ENCODE data around the gene IGFL1.
A peak's percentile ranks its signal among the peaks of the same experiment; 100 is the strongest.
"Not testable (repeated sequence)": the region's sequence is repeated elsewhere in the genome, so short reads cannot be mapped to it uniquely, and the experiment has no call there.

IGFL1 gene

DNA sequence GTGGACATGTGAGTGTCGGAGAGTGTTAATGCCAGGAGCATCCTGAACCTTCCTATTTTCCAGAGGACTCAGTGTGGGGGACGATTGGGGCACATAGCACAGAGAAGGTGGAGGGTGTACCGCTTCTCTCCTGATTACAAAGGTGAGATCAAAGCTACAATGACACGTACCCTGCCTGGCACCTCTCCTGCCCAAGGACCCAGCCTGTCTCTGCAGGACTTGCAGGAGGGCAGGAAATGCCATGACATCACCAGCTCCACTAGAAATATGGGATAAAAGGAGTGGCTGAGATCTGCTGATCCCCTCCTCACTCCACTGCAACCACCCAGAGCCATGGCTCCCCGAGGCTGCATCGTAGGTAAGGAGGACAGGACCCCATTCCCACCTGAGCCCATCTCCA, at the start of gene IGFL1:
IGFL1 (plus strand) TSS at position 301 of the 400 bp plus-strand sequence; CDS start at position 334, 33 bp downstream.
- DNase-seq, result no peak

DNA sequence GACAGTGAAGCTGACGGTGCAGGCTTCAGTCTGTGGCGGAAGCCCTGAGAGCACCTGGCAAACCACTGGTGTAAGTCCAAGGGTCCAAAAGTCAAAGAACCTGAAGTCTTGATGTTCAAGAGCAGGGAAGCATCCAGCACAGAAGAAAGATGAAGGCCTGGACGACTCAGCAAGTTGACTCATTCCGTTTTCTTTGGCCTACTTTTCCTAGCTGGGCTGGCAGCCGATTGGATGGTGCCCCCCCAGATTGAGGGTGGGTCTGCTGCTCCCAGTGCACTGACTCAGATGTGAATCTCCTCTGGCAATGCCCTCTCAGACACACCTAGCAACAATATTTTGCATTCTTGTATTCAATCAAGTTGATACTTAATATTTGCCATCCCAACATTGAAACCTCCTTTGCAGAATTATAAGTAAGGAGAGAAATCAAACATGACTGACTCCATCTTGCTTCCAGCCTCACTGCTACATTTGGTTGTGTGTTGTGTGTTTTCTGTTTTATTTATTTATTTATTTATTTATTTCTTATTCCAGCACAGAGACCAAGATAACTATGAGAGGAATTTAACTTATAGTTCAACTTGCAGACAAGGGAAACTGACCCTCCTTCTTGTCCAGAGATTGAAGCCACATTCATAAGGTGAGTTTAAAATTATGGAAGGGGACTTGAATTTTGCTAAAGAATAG, 48.7 kb upstream of the IGFL1 start:
- no peak for DNase-seq

GRCh38 chr19:46181388-46181779, 48.2 kb upstream of the IGFL1 start:
- peak; percentile 38 for DNase-seq

DNA sequence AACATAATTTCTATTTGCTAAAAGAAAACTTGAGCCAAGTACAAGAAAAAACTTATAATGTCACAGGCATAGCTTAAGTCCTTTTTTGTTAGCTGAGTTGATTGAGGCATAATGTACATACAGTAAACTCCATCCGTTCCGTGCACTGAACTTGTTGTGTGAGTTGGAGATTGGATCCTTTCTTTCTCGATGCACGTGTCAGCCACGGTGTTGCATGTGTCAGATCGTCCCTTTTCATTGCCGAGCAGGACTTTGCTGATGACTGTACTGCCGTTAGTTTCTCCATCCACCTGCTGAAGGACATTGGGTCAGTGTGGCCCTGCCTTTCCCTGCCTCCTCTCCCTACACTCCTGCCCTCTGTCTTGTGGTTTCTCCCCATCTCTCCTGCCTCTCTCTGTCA, 47.1 kb upstream of the IGFL1 start:
- no peak for DNase-seq

GRCh38 chr19:46184775-46185710, 44.5 kb upstream of the IGFL1 start:
- not testable (repeated sequence) for DNase-seq

- DNase-seq, result no peak
Measured at GRCh38 chr19:46186101-46186716, 43.3 kb upstream of the IGFL1 start.

DNA sequence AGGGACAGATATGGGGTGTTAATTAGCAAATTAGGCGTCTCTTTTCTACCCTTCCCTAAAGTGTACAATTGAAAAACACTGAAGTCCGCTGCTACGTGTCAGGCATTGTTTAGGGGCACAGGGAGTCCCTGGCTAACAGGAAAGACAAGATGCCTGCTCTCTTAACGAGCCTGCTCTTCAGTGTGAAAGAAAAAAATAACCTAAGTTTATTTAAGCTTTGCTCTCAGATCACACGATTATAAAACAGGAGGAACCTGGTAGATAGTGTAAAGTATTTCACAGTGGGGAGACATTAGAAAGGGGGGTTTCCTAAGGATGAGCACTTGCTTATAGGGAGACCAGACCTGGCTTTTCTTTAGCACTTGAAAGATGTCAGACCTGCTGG, 42.8 kb upstream of the IGFL1 start:
- DNase-seq, result no peak

DNA sequence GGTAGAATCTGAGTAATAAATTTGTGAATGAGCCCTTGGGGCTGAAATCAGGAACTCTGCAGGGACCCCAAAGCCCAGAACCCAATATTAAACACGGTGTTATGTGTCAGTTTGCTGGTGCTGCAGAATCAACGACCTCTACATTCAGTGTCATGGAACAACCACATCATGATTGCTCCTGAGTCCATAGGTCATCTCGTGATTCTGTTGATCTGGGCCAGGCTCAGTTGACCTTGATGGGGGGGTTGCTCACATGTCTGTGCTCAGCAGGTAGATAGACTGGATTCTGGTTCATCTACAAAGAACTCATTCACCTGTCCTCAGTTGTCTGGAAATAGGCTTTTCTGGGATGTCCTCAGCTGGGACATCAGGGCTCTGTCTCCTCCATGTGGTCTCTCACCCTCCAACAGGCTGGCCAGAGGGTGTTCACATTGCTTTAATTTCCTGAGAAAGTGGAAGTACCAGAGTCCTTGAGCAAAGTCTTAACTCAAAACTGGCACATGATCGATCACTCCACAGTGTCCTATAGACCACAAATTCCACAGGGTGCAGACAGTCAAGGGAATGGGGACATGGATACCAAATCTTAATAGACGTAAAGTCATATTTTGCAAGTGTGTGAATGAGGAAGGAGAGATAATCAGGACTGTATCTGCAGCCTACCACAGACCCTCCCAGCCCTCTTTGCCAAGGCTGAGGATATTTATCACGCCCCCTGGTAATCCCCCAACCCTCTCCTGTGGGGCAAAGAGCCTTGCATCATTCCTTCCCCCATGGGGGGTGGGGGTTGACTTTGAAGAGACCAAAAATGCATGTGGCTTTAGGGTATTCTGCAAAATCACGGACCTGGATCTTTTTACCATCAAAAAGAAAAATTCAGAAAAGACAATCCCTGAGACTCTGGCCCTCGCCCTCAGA, 39.3 kb upstream of the IGFL1 start:
- no peak for DNase-seq

- no peak for DNase-seq
Measured at GRCh38 chr19:46191356-46191755, 38.2 kb upstream of the IGFL1 start.

DNA sequence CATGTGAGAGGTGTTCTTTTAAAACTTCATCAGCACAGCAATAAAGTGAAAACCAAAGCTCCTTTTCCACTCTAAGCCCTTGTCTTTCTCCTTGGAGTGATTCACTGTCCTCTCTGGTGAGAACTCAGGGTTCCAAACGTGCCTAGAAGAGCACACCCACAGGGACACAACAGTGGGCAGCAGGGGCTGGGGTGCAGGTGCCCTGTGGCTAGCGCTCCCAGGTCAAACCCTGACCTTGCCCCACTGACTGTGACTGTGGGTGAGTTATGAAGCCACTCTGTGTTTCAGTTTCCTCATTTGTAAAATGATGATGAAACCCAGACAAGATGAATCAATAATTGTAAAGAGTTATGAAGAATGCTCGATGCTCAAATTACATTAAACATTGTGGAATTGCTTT, 37.6 kb upstream of the IGFL1 start:
- DNase-seq, result no peak

GRCh38 chr19:46192626-46192991, 36.9 kb upstream of the IGFL1 start:
- not testable (repeated sequence) for DNase-seq

DNA sequence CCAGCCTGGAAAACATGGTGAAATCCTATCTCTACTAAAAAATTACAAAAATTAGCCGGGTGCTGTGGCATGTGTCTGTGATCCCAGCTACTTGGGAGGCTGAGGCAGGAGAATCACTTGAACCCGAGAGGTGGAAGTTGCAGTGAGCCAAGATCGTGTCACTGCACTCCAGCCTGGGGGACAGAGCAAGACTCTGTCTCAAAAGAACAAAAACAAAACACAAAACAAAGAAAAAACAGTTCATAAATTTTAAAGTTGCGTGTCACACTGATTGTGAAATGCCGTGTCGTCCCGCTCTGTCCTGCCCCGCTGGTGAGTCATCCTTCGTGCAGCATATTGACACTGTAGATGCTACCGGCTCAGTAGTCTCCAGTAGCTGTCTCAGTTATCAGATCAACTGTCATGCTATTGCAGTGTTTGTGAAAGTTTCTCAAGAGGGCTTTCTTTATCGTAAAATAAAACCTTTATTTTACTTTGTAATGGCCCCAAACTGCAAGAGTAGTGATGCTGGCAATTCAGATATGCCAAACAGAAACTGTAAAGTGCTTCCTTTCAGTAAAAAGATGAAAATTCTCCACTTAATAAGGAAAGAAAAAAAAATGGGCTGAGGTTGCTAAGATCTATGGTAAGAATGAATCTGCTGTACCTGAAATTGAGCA, 36.4 kb upstream of the IGFL1 start:
- DNase-seq, result peak; percentile 33

- DNase-seq, result no peak
Measured at GRCh38 chr19:46193678-46194077, 35.9 kb upstream of the IGFL1 start.

- DNase-seq, result no peak
Measured at GRCh38 chr19:46195104-46195503, 34.4 kb upstream of the IGFL1 start.

DNA sequence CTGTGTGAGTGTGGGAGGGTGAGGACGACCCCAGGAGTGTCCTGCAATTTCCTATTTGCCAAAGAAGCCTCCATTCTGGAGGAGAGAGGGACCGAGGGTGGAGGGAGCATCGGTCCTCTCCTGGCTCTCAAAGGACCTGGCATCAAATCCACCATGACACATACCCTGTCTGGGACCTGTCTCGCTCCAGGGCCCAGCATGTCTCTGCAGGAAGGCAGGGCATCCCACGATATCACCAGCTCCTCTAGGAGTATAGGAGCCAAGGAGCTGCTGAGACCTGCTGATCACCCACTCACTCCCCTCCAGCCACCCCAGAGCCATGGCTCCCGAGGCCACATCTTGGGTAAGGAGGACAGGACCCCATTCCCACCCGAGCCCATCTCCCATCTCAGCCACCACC, 33.6 kb upstream of the IGFL1 start:
- not testable (repeated sequence) for DNase-seq

DNA sequence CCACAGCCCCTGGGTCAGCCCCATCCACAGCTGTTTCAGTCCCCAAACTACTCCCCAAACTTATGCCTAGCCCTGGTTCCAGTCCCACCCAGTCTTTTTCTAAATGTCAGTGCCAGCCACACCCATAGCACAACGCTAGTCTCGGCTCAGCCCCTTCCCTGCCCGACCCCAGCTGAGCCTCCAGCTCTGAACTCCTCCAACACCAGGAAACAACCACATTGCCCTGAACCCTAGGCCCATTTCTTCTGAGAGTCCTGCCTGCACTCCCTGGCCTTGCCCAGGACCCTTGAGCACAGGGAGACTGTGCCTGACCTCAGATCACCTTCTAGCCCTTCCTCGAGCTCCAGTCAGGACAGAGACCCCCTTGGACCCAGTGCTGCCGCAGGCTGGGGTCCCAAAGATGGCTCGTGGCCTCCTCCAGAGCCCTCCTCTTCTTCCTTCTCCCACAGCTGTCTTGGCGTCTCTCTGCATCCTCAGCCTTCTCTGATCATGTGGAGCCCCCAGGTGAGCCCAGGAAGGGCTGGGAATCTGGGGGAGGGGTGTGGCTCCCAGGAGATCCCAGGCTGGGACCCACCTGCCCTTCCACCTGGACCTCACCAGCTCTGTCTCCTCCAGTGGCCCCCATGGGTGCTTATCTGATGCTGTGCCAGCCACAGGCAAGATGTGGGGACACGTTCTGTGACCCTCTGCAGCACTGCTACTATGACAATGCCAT, 33.0 kb upstream of the IGFL1 start:
- DNase-seq, result no peak

DNA sequence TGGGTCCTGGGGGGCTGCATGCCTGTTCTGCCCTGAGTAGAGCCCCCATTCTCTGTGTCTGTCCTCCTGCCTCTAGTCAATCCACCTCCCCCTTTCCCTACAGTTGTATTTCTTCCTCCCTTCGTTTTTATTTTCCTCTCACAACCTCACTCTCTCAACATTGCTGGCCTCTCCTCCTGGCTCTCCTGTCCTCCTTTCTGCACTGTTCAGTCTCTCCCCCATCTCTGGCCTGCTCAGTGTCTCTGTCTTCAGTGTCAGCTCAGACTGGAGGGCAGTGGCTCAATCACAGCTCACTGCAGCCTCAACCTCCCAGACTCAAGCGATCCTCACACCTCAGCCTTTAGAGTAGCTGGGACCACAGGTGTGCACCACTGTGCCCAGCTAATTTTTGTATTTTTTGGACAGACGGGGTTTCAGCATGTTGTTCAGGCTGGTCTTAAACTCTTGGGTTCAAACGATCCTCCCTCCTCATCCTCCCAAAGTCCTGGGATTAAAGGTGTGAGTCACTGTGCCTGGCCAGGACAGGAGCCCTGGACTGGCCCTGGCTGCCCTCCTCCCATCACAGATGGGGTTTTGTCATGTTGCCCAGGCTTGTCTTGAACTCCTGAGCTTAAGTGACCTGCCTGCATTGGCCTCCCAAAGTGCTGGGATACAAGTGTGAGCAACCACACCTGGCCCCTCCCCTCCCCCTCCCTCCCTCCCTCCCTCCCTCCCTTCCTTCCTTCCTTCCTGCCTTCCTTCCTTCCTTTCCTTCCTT, 32.0 kb upstream of the IGFL1 start:
- DNase-seq, result no peak

DNA sequence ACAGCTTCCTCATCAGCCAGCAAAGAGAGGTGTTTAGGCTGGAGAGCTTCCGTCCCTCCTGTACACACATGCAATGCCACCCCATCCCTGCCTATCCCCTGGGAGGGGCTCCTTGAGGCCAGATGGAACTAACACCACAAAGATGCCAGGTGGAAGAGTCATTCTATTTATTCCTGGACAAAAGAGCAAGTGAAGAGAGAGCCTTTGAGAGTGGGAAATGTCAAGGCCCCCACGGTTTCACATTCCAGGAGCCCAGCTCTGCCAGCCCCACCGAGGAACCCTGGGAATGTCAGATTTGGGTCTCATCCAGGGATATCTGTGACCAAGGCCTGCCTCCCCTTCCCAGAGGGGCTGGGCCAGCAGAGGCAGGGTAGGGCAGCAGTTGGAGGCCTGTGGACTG, 30.8 kb upstream of the IGFL1 start:
- DNase-seq, result no peak

- no peak for DNase-seq
Measured at GRCh38 chr19:46201454-46202310, 27.9 kb upstream of the IGFL1 start.

DNA sequence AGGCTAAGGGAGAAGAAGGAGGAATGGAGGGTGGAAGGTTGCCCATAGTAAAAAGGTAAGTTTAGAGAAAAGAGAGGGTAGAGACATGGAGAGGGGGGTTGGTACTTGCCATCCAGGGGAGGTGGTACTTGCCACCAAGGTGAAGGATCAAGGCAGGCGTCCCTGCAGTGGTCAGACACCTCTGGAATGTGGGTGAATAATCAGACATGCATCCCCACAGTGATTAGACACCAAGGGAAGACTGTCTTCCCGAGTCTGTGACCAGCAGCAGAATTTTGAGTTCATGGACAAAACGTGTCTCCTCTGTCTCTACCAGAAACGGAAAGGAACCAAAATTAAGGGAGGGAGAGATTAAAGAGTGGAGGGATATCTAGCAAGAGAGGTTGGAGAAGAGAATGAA, 27.1 kb upstream of the IGFL1 start:
- no peak for DNase-seq
